Inflammatory macrophage (primary cell): Measurements from ENCODE around the gene USF3.

ENCODE experiments used
- DNase-seq, 2 donors: peaks; one replicate each; pipeline ENCODE4 v3.0.0-alpha.2; 2020 to 2022

Gene USF3

GRCh38 chr3:113606539-113607218, 89.8 kb downstream of the USF3 start:
- DNase-seq, result no peak

GRCh38 chr3:113602836-113603235, 93.6 kb downstream of the USF3 start:
- DNase-seq, result no peak

GRCh38 chr3:113602256-113602655, 94.2 kb downstream of the USF3 start:
- DNase-seq, result no peak

GRCh38 chr3:113601240-113601639, 95.2 kb downstream of the USF3 start:
- no peak for DNase-seq

GRCh38 chr3:113600418-113601182, 95.8 kb downstream of the USF3 start:
- DNase-seq, result no peak
